ENCODE measurements around the gene CA10.

- TF ChIP-seq, protein P1, sequence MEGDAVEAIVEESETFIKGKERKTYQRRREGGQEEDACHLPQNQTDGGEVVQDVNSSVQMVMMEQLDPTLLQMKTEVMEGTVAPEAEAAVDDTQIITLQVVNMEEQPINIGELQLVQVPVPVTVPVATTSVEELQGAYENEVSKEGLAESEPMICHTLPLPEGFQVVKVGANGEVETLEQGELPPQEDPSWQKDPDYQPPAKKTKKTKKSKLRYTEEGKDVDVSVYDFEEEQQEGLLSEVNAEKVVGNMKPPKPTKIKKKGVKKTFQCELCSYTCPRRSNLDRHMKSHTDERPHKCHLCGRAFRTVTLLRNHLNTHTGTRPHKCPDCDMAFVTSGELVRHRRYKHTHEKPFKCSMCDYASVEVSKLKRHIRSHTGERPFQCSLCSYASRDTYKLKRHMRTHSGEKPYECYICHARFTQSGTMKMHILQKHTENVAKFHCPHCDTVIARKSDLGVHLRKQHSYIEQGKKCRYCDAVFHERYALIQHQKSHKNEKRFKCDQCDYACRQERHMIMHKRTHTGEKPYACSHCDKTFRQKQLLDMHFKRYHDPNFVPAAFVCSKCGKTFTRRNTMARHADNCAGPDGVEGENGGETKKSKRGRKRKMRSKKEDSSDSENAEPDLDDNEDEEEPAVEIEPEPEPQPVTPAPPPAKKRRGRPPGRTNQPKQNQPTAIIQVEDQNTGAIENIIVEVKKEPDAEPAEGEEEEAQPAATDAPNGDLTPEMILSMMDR (IDR thresholded peaks at IDR 0.05): no peak
- no peak for TF ChIP-seq POLR2AphosphoS5 (IDR thresholded peaks at IDR 0.05)
- no peak for TF ChIP-seq POLR2A (IDR thresholded peaks at IDR 0.05; ENCODE audit: low read depth)
- no peak for TF ChIP-seq EP300 (IDR thresholded peaks at IDR 0.05)
Measured at GRCh38 chr17:51743477-51743876, 415.0 kb downstream of the CA10 start.
